Measurements from ENCODE around the gene RASSF3.

Gene RASSF3

DNA sequence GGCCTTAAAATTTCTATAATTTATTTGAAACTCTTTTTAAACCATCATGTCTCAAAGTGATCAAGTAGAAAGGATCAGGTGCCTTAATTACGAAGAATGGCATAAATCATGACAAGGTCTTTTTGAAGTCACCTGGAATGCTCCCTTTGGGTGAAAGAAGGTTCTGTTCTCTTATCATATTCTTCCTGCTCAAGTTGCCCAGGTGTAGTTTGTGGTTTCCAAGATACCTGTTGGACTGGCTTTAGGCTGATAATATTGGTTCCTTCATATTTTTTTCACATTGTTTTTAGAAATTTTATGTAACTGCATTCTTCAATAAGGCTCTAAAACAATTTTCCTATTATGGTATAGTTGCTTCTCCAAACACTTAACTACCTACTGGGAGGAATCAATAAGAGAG lies 29.2 kb downstream of the RASSF3 start:
- Histone ChIP-seq H3K9me2 (replicated peaks; ENCODE audit: low read depth, low read length) (no peaks in the 10 kb centered on the region), H3K9ac (ENCODE audit: low read depth, low read length, poor library complexity, severe bottlenecking) (no peak overlapping the region), H4K20me1 (ENCODE audit: insufficient read depth, low read length, poor library complexity, severe bottlenecking) (peaks cover 7% of the 10 kb centered on the region), H3K36me3 (ENCODE audit: insufficient read depth, low read length) (no peaks in the 10 kb centered on the region), H3K4me2 (ENCODE audit: low read depth, low read length, poor library complexity, severe bottlenecking) (no peak overlapping the region), H3K9me3 (ENCODE audit: insufficient read depth, low read depth, low read length) (no peaks in the 10 kb centered on the region), H3K27me3 (ENCODE audit: insufficient read depth, low read length, poor library complexity, severe bottlenecking) (no peaks in the 10 kb centered on the region), H3K4me3 (ENCODE audit: low read length, poor library complexity, severe bottlenecking) (no peak overlapping the region), H3K79me2 (ENCODE audit: insufficient read depth, low read length) (peaks cover 86% of the 10 kb centered on the region), H2AFZ (ENCODE audit: low read length) (no peak overlapping the region), H3K4me1 (ENCODE audit: insufficient read depth, low read length, poor library complexity, severe bottlenecking) (peaks cover 6% of the 10 kb centered on the region), H3F3A (ENCODE audit: low read depth) (no peaks in the 10 kb centered on the region)
- no peak for TF ChIP-seq EZH2phosphoT487 (IDR thresholded peaks at IDR 0.05; ENCODE audit: borderline replicate concordance)
- TF ChIP-seq, protein P1, sequence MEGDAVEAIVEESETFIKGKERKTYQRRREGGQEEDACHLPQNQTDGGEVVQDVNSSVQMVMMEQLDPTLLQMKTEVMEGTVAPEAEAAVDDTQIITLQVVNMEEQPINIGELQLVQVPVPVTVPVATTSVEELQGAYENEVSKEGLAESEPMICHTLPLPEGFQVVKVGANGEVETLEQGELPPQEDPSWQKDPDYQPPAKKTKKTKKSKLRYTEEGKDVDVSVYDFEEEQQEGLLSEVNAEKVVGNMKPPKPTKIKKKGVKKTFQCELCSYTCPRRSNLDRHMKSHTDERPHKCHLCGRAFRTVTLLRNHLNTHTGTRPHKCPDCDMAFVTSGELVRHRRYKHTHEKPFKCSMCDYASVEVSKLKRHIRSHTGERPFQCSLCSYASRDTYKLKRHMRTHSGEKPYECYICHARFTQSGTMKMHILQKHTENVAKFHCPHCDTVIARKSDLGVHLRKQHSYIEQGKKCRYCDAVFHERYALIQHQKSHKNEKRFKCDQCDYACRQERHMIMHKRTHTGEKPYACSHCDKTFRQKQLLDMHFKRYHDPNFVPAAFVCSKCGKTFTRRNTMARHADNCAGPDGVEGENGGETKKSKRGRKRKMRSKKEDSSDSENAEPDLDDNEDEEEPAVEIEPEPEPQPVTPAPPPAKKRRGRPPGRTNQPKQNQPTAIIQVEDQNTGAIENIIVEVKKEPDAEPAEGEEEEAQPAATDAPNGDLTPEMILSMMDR (conservative IDR thresholded peaks at IDR 0.05; ENCODE audit: low read length): no peak

DNA sequence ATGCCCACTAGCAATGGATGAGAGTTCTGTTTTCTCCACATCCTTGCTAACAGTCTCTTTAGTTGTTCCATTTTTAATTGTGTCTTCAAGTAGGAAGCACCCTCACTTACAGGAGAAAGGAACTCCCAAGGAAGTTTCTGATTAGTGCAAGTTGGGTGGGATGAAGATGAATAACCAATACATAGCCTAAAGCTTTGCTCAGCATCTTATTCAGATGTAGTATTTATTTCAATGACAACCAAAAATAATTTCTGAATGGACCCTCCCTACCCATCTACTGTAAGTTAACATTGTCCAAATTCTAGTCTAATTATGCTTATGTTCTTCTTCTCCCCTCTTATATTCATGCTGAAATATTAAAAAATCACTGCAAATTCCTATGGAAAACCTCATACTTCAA lies 36.0 kb downstream of the RASSF3 start:
- no peaks in the 10 kb centered on the region for H3K9me2 ChIP-seq (replicated peaks; ENCODE audit: low read depth, low read length)
- no peaks in the 10 kb centered on the region for H3F3A ChIP-seq (ENCODE audit: low read depth)
- no peaks in the 10 kb centered on the region for H3K27me3 ChIP-seq (ENCODE audit: insufficient read depth, low read length, poor library complexity, severe bottlenecking)
- no peaks in the 10 kb centered on the region for H3K36me3 ChIP-seq (ENCODE audit: insufficient read depth, low read length)
- no peaks in the 10 kb centered on the region for H4K20me1 ChIP-seq (ENCODE audit: insufficient read depth, low read length, poor library complexity, severe bottlenecking)
- no peak overlapping the region for H3K4me3 ChIP-seq (ENCODE audit: low read length, poor library complexity, severe bottlenecking)
- H3K9me3 ChIP-seq (ENCODE audit: insufficient read depth, low read depth, low read length): no peaks in the 10 kb centered on the region
- no peak overlapping the region for H2AFZ ChIP-seq (ENCODE audit: low read length)
- peaks cover 63% of the 10 kb centered on the region for H3K79me2 ChIP-seq (ENCODE audit: insufficient read depth, low read length)
- no peak overlapping the region for H3K4me2 ChIP-seq (ENCODE audit: low read depth, low read length, poor library complexity, severe bottlenecking)
- TF ChIP-seq, protein P1 (conservative IDR thresholded peaks at IDR 0.05; ENCODE audit: low read length): no peak
- TF ChIP-seq EZH2phosphoT487 (IDR thresholded peaks at IDR 0.05; ENCODE audit: borderline replicate concordance): no peak
- H3K9ac ChIP-seq (ENCODE audit: low read depth, low read length, poor library complexity, severe bottlenecking): no peak overlapping the region
- H3K4me1 ChIP-seq (ENCODE audit: insufficient read depth, low read length, poor library complexity, severe bottlenecking): peaks cover 8% of the 10 kb centered on the region

DNA sequence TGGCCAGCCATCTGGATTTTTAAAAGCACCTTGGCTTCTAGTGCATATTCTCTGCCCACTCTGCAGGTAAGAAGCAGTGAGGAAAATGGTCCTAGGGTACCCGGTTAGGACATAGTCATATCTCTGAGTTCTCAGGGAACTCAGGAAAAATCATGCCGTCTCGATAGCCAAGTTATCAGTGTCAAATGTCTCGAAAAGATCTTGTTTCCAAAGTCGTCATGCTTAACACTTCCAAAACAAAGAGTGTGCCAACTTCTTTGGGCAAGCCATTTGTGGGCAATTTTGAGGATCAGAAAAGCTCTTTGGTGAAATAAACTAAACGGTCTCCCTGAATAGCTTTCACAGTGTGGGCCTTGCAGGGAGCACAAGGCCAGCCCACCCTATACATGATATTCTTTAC lies 39.2 kb downstream of the RASSF3 start:
- H3K36me3 ChIP-seq (ENCODE audit: insufficient read depth, low read length): no peaks in the 10 kb centered on the region
- no peaks in the 10 kb centered on the region for H3F3A ChIP-seq (ENCODE audit: low read depth)
- H3K9me2 ChIP-seq (replicated peaks; ENCODE audit: low read depth, low read length): no peaks in the 10 kb centered on the region
- peaks cover 24% of the 10 kb centered on the region for H3K4me1 ChIP-seq (ENCODE audit: insufficient read depth, low read length, poor library complexity, severe bottlenecking)
- peaks cover 14% of the 10 kb centered on the region for H4K20me1 ChIP-seq (ENCODE audit: insufficient read depth, low read length, poor library complexity, severe bottlenecking)
- no peak overlapping the region for H3K9ac ChIP-seq (ENCODE audit: low read depth, low read length, poor library complexity, severe bottlenecking)
- no peak overlapping the region for H3K4me3 ChIP-seq (ENCODE audit: low read length, poor library complexity, severe bottlenecking)
- TF ChIP-seq, protein P1 (conservative IDR thresholded peaks at IDR 0.05; ENCODE audit: low read length): no peak
- no peak for TF ChIP-seq EZH2phosphoT487 (IDR thresholded peaks at IDR 0.05; ENCODE audit: borderline replicate concordance)
- no peaks in the 10 kb centered on the region for H3K27me3 ChIP-seq (ENCODE audit: insufficient read depth, low read length, poor library complexity, severe bottlenecking)
- peaks cover 66% of the 10 kb centered on the region for H3K79me2 ChIP-seq (ENCODE audit: insufficient read depth, low read length)
- H3K4me2 ChIP-seq (ENCODE audit: low read depth, low read length, poor library complexity, severe bottlenecking): no peak overlapping the region
- no peak overlapping the region for H2AFZ ChIP-seq (ENCODE audit: low read length)
- no peaks in the 10 kb centered on the region for H3K9me3 ChIP-seq (ENCODE audit: insufficient read depth, low read depth, low read length)
